Mucosa of rectum (tissue), 2 donors: Measurements from ENCODE around the gene CCDC93.

Experiments used
- H3K27ac ChIP-seq, 2 donors: one replicate each; pipeline ENCODE4 v1.7.0; 2013; ENCODE audit warnings: inconsistent platforms in 2 of 2, low read depth in 2 of 2, low read length in 2 of 2
- H3K27me3 ChIP-seq, 2 donors: one replicate each; pipeline ENCODE4 v1.7.0; 2013; ENCODE audit warnings: low read length in 2 of 2; ENCODE audit not compliant: control insufficient read depth in 2 of 2, insufficient read depth in 2 of 2
- H3K36me3 ChIP-seq, 2 donors: one replicate each; pipeline ENCODE4 v1.7.0; 2013; ENCODE audit warnings: low read length in 2 of 2; ENCODE audit not compliant: control insufficient read depth in 2 of 2, insufficient read depth in 2 of 2
- H3K4me1 ChIP-seq, 2 donors: one replicate each; pipeline ENCODE4 v1.7.0; 2013; ENCODE audit warnings: low read length in 2 of 2, mild to moderate bottlenecking in 1 of 2; ENCODE audit not compliant: control insufficient read depth in 2 of 2, insufficient read depth in 2 of 2
- H3K4me3 ChIP-seq, 2 donors: one replicate each; pipeline ENCODE4 v1.7.0; 2013; ENCODE audit warnings: low read length in 2 of 2
- H3K9ac ChIP-seq, 2 donors: one replicate each; pipeline ENCODE4 v1.7.0; 2013; ENCODE audit warnings: low read length in 2 of 2, low read depth in 1 of 2, mild to moderate bottlenecking in 1 of 2
- H3K9me3 ChIP-seq, 2 donors: one replicate each; pipeline ENCODE4 v1.7.0; 2013; ENCODE audit warnings: low read length in 2 of 2; ENCODE audit not compliant: control insufficient read depth in 2 of 2
- donor health status: healthy.
- donor health status: Normal muscosa, but diverticular disease.

Gene CCDC93

GRCh38 chr2:117885308-117885707, 128.6 kb downstream of the CCDC93 start:
- Histone ChIP-seq H3K27ac (no peak overlapping the region), H3K4me3 (no peak overlapping the region), H3K27me3 (no peaks in the 10 kb centered on the region), H3K9ac (no peak overlapping the region), H3K36me3 (no peaks in the 10 kb centered on the region), H3K4me1 (no peaks in the 10 kb centered on the region), H3K9me3 (no peaks in the 10 kb centered on the region)

- no peaks in the 10 kb centered on the region for H3K36me3 ChIP-seq
- H3K9ac ChIP-seq: no peak overlapping the region
- no peak overlapping the region for H3K27ac ChIP-seq
- no peaks in the 10 kb centered on the region for H3K9me3 ChIP-seq
- no peak overlapping the region for H3K4me3 ChIP-seq
- H3K4me1 ChIP-seq: no peaks in the 10 kb centered on the region
- H3K27me3 ChIP-seq: no peaks in the 10 kb centered on the region
These were observed 134.9 kb downstream of the CCDC93 start for GRCh38 chr2:117879003-117879402.

- Histone ChIP-seq H3K9ac (no peak overlapping the region), H3K9me3 (no peaks in the 10 kb centered on the region), H3K4me3 (no peak overlapping the region), H3K36me3 (no peaks in the 10 kb centered on the region), H3K27ac (no peak overlapping the region), H3K27me3 (no peaks in the 10 kb centered on the region), H3K4me1 (no peaks in the 10 kb centered on the region)
These were observed 138.1 kb downstream of the CCDC93 start for GRCh38 chr2:117875786-117876185.
